ENCODE measurements around the gene MRPL23. TPM values are rescaled to one million over a fixed set of nuclear protein-coding genes. Genes with fewer than 3 reads are reported as not detected.
A peak's percentile ranks its signal among the peaks of the same experiment; 100 is the strongest.

The MRPL23 gene
- total and polyA plus RNA-seq, 2 of the 8 experiments (the other 6 are each of a cell fraction or from before 2014, with no cell fraction given): 86.4 to 244 TPM

DNA sequence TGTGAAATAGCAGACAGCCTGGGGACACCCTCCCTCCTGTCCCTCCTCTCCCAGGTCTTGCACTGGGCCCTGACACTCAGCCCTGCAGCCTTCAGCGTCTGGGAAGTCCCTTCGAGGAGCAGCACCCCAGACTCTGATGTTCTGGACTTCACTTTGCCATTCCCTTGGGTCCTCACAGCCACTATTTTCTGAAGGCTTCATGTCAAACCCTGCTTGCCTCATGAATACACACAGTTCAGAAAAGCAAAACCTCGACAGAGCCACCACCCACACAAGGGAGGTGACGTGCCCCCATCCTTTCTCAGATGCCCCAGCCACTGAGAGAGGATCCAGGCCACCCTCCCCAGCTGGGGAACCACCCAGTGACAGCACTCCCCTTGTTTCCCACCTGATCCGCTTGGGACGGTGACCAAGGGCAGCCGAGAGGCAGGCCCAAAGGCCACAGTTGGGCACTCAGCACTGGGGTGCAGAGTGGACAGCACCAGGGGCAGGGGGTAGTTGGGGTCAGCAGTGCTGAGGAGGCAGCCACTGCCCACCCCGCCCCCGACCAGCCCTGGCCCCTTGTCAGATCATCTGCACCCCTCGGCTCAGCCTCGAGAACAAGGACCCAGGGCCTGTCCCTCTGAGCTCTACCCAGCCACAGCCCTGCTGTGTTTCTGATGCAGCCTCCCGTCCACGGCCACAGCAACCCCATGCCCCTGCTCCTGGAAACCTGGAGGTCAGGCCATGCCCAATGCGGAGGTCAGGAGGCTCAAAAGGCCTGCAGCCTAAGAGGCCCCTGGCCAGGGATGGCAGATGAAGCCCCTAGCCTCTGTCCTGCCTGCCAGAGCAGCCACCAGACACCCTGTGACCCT is 30.8 kb upstream of the MRPL23 start:
- Histone ChIP-seq H3K4me2 (ENCODE audit: insufficient read depth in 1 of 2, low read depth in 2 of 2, low read length in 2 of 2) (no peak overlapping the region), H3K4me1 (replicated peaks in 1 of 4; ENCODE audit: control insufficient read depth in 3 of 4, insufficient read depth in 4 of 4, low read length in 3 of 4) (peaks cover 0 to 3% (median 3%) of the 10 kb centered on the region in 4 experiments; a peak in 4 of 7 replicates), H2BK12ac (ENCODE audit: low read depth, low read length) (no peak overlapping the region), H3K9me3 (ENCODE audit: insufficient read depth in 2 of 2, low read depth in 1 of 2, low read length in 1 of 2) (no peaks in the 10 kb centered on the region), H2BK20ac (ENCODE audit: low read length) (no peak overlapping the region), H3K79me1 (ENCODE audit: low read depth, low read length) (no peaks in the 10 kb centered on the region), H2BK5ac (ENCODE audit: low read depth, low read length) (no peak overlapping the region), H3K56ac (replicated peaks; ENCODE audit: insufficient read length, low read depth, low read length) (no peak overlapping the region), H3K23ac (ENCODE audit: insufficient read length) (no peak overlapping the region), H3K14ac (ENCODE audit: insufficient read length) (no peak overlapping the region), H4K91ac (replicated peaks; ENCODE audit: insufficient read length, low read length) (no peak overlapping the region), H2BK15ac (ENCODE audit: low read length) (no peak overlapping the region), H3K4me3 (ENCODE audit: extremely low read depth in 1 of 4, insufficient read depth in 2 of 4, low read depth in 3 of 4, low read length in 4 of 4) (no peak overlapping the region), H2AFZ (ENCODE audit: low read length) (no peak overlapping the region), H4K20me1 (replicated peaks in 1 of 2; ENCODE audit: control insufficient read depth in 1 of 2, insufficient read depth in 2 of 2, low read length in 2 of 2) (peaks cover 0 to 2% of the 10 kb centered on the region in 2 experiments), H3K23me2 (ENCODE audit: low read depth, low read length) (peaks cover 5% of the 10 kb centered on the region; the same call in 1 of the 2 replicates), H2AK5ac (ENCODE audit: low read depth, low read length) (0 out of 2 replicates have a peak overlapping the region, but pooled peaks have one; percentile 39), H3K36me3 (ENCODE audit: control insufficient read depth in 2 of 4, insufficient read depth in 4 of 4, low read length in 3 of 4) (no peaks in the 10 kb centered on the region), H4K8ac (ENCODE audit: extremely low read depth, insufficient read depth, low read length) (0 out of 2 replicates have a peak overlapping the region, but pooled peaks have one; percentile 74), H3K18ac (ENCODE audit: extremely low read depth, low read length) (no peak overlapping the region), H4K5ac (ENCODE audit: insufficient read length, low read depth, low read length) (no peak overlapping the region), H3K79me2 (ENCODE audit: control insufficient read depth in 1 of 2, insufficient read depth in 2 of 2, low read length in 2 of 2) (no peaks in the 10 kb centered on the region), H3K27me3 (replicated peaks in 1 of 4; ENCODE audit: control insufficient read depth in 3 of 4, extremely low read depth in 1 of 4, insufficient read depth in 3 of 4, low read length in 3 of 4) (no peaks in the 10 kb centered on the region), H2BK120ac (replicated peaks; ENCODE audit: low read depth, low read length) (no peak overlapping the region), H3K27ac (ENCODE audit: low read depth, low read length) (no peak overlapping the region), H3K9ac (replicated peaks in 1 of 4; ENCODE audit: extremely low read depth in 1 of 4, low read depth in 3 of 4, low read length in 3 of 4) (no peak overlapping the region), H3K4ac (replicated peaks; ENCODE audit: insufficient read length, low read depth, low read length) (no peak overlapping the region)
- DNase-seq (ENCODE audit: low read depth in 1 of 2, low spot score in 2 of 2) (no peak), FAIRE-seq (no peak)
- POLR2A ChIA-PET (ENCODE audit: partially characterized antibody): interaction anchor here (0.9 kb wide), 1 partner anchor 32 kb away, joined by 3 read pairs; no protein-coding TSS in a partner anchor
- WGBS, 2 experiments (ENCODE audit: extremely low coverage in 1 of 2, insufficient coverage in 1 of 2, insufficient read length in 1 of 2, insufficient replicate concordance in 2 of 2, low coverage in 1 of 2, low lambda C conversion rate in 2 of 2, missing lambda C conversion rate in 1 of 2): 87% methylated on average over 8 of the region's 14 CpGs; no CpG with 5 or more reads in 1 of the 2 experiments
- CTCF ChIA-PET (ENCODE audit: partially characterized antibody): interaction anchor here (1.2 to 4.4 kb wide), 18 partner anchors 10 to 264 kb away, joined by 3 to 47 read pairs (median 6); partner anchors contain the start of gene PRR33
- TF ChIP-seq EP300 (IDR thresholded peaks at IDR 0.05; ENCODE audit: borderline replicate concordance in 1 of 2, low read depth in 2 of 2, low read length in 2 of 2) (no peak), CTBP2 (IDR thresholded peaks at IDR 0.05; ENCODE audit: borderline replicate concordance, insufficient read depth, insufficient read length, low read length) (no peak), PHF8 (conservative IDR thresholded peaks at IDR 0.05; ENCODE audit: low read depth, low read length) (no peak), FOSL1 (IDR thresholded peaks at IDR 0.05; ENCODE audit: insufficient read depth, low read depth, low read length) (no peak), SP4 (IDR thresholded peaks at IDR 0.05; ENCODE audit: low read length) (no peak), NANOG (IDR thresholded peaks at IDR 0.05; ENCODE audit: insufficient read depth, low read depth, low read length, poor library complexity, severe bottlenecking) (no peak), CBX8 (IDR thresholded peaks at IDR 0.05; ENCODE audit: borderline replicate concordance, low read depth, low read length) (no peak), SIX5 (IDR thresholded peaks at IDR 0.05; ENCODE audit: low read depth, low read length) (no peak), POLR2AphosphoS5 (IDR thresholded peaks at IDR 0.05; ENCODE audit: low read depth, low read length) (no peak)
- TF ChIP-seq, protein P1, sequence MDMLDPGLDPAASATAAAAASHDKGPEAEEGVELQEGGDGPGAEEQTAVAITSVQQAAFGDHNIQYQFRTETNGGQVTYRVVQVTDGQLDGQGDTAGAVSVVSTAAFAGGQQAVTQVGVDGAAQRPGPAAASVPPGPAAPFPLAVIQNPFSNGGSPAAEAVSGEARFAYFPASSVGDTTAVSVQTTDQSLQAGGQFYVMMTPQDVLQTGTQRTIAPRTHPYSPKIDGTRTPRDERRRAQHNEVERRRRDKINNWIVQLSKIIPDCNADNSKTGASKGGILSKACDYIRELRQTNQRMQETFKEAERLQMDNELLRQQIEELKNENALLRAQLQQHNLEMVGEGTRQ (IDR thresholded peaks at IDR 0.05; ENCODE audit: low read length): no peak

Measured in H1 (cell line).